ENCODE data around the gene SLC39A11.
"Not testable (repeated sequence)": the region's sequence is repeated elsewhere in the genome, so short reads cannot be mapped to it uniquely, and the experiment has no call there.

SLC39A11 gene

GRCh38 chr17:73071066-73071999, 21.2 kb downstream of the SLC39A11 start:
- no peak for DNase-seq (ENCODE audit: low read depth in 2 of 2)

GRCh38 chr17:73069841-73070240, 22.6 kb downstream of the SLC39A11 start:
- DNase-seq (ENCODE audit: low read depth in 2 of 2), result no peak

- no peak for DNase-seq (ENCODE audit: low read depth in 2 of 2)
Measured at GRCh38 chr17:73069164-73069770, 23.2 kb downstream of the SLC39A11 start.

- DNase-seq (ENCODE audit: low read depth in 2 of 2), result no peak
Measured at GRCh38 chr17:73068322-73069153, 23.9 kb downstream of the SLC39A11 start.

GRCh38 chr17:73067699-73068098, 24.8 kb downstream of the SLC39A11 start:
- DNase-seq (ENCODE audit: low read depth in 2 of 2), result not testable (repeated sequence)

GRCh38 chr17:73067075-73067474, 25.4 kb downstream of the SLC39A11 start:
- no peak for DNase-seq (ENCODE audit: low read depth in 2 of 2)

- DNase-seq (ENCODE audit: low read depth in 2 of 2), result no peak
Measured at GRCh38 chr17:73066148-73066884, 26.2 kb downstream of the SLC39A11 start.

GRCh38 chr17:73065376-73065775, 27.1 kb downstream of the SLC39A11 start:
- DNase-seq (ENCODE audit: low read depth in 2 of 2), result no peak

GRCh38 chr17:73064084-73064938, 28.2 kb downstream of the SLC39A11 start:
- DNase-seq (ENCODE audit: low read depth in 2 of 2), result no peak

- no peak for DNase-seq (ENCODE audit: low read depth in 2 of 2)
Measured at GRCh38 chr17:73062726-73063125, 29.8 kb downstream of the SLC39A11 start.

- no peak for DNase-seq (ENCODE audit: low read depth in 2 of 2)
Measured at GRCh38 chr17:73061161-73061560, 31.3 kb downstream of the SLC39A11 start.

GRCh38 chr17:73060721-73061120, 31.8 kb downstream of the SLC39A11 start:
- no peak for DNase-seq (ENCODE audit: low read depth in 2 of 2)

- not testable (repeated sequence) for DNase-seq (ENCODE audit: low read depth in 2 of 2)
Measured at GRCh38 chr17:73059713-73060112, 32.8 kb downstream of the SLC39A11 start.

GRCh38 chr17:73058022-73058421, 34.5 kb downstream of the SLC39A11 start:
- DNase-seq (ENCODE audit: low read depth in 2 of 2), result no peak

GRCh38 chr17:73057196-73057595, 35.3 kb downstream of the SLC39A11 start:
- no peak for DNase-seq (ENCODE audit: low read depth in 2 of 2)

GRCh38 chr17:73052923-73053322, 39.6 kb downstream of the SLC39A11 start:
- DNase-seq (ENCODE audit: low read depth in 2 of 2), result no peak

GRCh38 chr17:73050797-73051196, 41.7 kb downstream of the SLC39A11 start:
- DNase-seq (ENCODE audit: low read depth in 2 of 2), result no peak

- DNase-seq (ENCODE audit: low read depth in 2 of 2), result no peak
Measured at GRCh38 chr17:73048170-73048569, 44.3 kb downstream of the SLC39A11 start.

- no peak for DNase-seq (ENCODE audit: low read depth in 2 of 2)
Measured at GRCh38 chr17:73045724-73046123, 46.8 kb downstream of the SLC39A11 start.
